ENCODE results near the gene NRXN3. TPM values are rescaled to one million over a fixed set of nuclear protein-coding genes. Genes with fewer than 3 reads are reported as not detected.

The NRXN3 gene
- total RNA-seq, 1 donor from 2014 or later: 35.6 TPM

GRCh38 chr14:79549515-79549914 is 1379.3 kb downstream of the NRXN3 start:
- DNase-seq: no peak

DNA sequence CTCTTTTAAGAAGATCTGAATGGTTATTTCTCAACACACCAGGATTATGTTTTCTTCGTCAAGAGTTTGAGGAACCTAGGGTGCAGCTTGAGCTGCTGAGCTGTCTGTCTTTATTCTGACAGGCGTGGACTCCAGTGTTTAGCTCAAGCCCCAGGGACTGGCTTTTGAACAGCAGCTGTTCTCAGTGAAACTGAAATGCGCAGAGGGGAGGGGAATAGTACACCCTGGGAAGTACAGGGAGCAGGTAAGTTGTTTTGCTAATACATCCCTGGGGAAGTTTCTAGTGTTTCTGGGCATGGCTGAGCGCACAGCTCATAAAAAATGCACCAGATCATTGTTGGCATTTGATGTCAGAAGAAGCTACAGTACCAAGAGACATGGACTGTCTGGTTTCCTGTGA is 1381.3 kb downstream of the NRXN3 start:
- no peak for DNase-seq

- no peak for DNase-seq
Measured at GRCh38 chr14:79552778-79553177, 1382.6 kb downstream of the NRXN3 start.

DNA sequence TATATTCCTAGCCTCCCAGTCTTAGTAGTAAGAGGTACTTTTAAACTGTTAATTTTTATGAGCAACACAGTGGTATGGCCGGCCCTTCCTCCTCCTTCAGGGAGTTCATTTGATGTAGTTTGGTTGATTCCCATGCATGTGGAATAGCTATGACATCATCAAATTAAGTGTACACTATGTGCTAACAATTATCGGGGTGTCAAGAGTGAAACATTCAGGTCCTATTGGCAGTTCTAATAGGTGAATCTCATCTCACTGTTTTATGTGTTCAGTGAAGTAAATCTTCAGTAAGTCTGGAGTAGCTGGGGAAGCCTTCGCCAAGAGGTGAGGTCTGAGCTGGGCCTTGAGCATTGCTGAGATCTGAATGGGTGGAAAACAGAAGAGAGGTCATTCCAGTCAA is 1384.6 kb downstream of the NRXN3 start:
- no peak for DNase-seq

GRCh38 chr14:79555429-79555828 is 1385.3 kb downstream of the NRXN3 start:
- no peak for DNase-seq

- DNase-seq: no peak
Measured at GRCh38 chr14:79557309-79557708, 1387.1 kb downstream of the NRXN3 start.

DNA sequence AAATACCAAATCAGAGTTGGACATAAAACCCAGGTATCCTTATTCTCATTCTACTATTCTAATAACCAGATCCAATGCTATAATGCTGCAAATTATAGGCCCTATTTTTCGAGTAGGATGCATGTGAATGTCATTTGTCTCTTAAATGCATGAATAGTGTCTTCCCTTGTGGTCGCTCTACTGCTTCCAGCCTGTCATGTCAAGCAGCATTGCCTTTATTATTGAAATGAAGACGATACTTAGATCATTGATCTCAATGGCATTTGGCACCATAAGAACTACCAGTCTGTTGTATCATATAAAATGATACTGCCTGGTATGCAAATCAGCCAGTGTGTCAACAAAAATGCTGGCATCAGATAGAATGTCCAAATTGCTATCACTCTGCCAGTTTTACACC is 1392.0 kb downstream of the NRXN3 start:
- DNase-seq: no peak

DNA sequence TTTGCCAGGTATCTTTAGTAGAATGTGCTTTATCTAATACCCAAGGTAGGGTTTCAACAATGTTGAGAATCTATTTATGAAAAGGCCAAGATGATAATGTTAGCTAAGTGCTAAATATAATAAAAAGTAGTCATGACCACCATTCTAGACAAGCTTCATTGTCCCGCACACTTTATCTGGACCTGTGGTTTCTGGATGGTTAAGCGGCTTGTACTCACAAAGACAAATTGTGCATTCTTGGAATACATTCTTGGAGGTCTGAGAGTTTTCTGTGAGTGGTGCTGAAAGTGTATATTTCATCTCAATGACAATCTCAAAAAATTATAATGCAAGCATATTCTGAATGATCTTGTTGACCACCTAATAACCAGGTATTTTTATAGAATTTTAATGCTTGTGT is 1394.2 kb downstream of the NRXN3 start:
- no peak for DNase-seq

DNA sequence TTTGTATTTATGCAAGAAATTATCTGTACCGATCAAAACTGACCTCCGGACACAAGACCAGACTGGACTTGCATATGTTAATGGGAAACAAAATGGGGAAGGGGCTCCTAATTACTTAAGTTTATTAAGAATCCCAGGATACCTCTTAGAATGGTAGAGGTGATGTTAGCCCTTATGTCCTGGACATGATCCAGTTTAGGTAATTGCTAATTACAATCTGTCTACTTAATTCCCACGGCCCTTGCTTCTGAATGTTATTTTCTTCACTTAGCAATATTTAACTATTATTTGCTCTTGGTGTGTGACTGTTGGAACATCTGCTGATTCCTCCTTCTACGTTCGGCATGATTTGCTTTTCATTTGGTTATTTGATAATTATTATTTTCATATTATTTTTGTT is 1397.1 kb downstream of the NRXN3 start:
- no peak for DNase-seq

DNA sequence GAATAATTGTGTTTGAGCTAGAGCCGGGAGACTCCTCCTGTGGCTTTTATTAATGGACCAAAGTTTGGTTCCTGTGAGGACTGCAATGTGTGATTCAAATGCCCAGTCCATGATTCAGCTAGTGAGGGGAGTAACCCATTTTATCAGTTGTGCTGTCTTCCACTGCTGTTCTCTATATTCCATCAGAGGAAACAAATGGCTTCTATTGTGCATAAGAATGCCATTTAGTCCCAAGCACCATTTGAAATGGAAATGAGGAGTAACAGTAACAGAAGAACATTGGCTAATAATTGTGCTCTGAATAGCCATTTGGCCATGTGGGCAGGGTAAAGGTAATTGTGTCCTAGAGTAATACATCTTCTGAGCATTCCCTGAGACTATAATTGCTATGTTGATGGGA is 1398.4 kb downstream of the NRXN3 start:
- DNase-seq: no peak

- no peak for DNase-seq
Measured at GRCh38 chr14:79569072-79569471, 1398.9 kb downstream of the NRXN3 start.

DNA sequence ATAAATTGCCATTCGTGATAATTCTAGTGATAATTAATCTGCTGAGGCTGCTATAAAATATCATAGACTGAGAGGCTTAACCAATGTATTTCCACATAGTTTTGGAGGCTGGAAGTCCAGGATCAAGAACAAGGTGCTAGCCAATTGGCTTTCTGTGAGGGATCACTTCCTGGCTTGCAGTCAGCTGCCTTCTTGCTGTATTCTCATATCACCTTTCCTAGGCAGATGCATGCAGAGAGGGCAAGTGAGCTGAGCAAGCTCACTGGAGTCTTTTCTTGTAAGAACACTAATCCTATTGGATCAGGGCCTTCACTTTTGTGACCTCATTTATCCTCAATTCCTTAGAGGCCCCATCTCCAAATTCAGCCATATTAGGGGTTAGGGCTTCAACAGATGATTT is 1400.5 kb downstream of the NRXN3 start:
- DNase-seq: no peak

DNA sequence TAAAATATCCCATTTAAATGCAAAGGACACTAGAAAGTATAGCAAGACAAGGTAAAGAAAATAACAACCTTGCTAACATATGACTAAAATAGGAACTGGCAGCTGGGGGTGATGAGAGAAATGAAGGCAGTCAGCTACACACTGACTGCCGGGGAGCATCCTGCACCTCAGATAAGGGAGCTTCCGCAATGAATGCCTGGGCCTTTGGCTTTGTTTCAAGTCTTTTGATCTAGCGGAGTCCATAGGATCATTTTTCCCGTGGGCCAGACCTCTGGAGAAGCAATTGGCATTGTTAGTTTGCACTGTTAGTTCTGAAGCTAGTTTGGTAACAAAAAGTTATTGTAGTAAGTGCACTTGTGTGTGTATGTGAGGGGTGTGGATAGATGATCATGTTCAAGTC is 1401.2 kb downstream of the NRXN3 start:
- no peak for DNase-seq

DNA sequence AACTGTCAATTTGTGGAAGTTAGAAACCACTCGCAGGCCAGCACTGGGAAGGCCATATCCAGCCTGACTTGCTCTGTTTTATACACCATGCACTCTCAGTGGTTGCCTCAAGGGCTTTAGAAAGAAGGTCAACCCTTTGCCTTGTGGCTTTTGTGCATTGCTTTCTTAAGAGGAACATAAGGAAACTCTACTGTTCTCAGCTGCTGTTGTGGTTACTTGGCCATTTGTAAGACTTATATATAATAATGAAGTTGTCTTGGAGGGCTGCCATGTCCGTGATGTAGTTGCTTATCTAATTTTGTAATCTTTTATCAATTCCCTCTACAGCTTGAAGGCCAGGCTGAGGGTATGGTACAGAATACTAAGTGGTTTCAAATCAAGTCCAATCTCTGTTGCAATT is 1403.3 kb downstream of the NRXN3 start:
- DNase-seq: no peak

- DNase-seq: no peak
Measured at GRCh38 chr14:79575032-79575431, 1404.9 kb downstream of the NRXN3 start.

DNA sequence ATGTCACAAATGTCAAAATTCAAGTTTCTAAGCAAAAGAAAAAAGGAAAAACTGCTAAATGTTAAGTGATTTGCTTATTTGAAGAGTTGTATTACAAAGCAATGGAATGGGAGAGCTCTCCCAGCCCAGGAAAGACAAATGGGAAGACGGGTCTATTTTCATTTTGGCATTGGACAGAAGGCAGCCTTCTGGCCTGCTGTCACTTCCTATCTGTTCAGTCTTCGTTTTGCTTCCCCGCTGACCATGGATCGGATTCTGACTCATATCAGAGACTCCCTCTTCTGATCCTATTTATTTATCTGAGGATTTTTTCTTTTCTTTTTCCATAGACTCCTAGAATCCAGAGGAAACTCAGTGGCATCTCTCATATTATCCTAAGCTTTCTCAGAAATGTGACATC is 1406.3 kb downstream of the NRXN3 start:
- DNase-seq: no peak

- DNase-seq: no peak
Measured at GRCh38 chr14:79578470-79578869, 1408.3 kb downstream of the NRXN3 start.

- no peak for DNase-seq
Measured at GRCh38 chr14:79580414-79580813, 1410.2 kb downstream of the NRXN3 start.

GRCh38 chr14:79580906-79581305 is 1410.7 kb downstream of the NRXN3 start:
- DNase-seq: no peak

- DNase-seq: no peak
Measured at GRCh38 chr14:79581912-79582576, 1411.9 kb downstream of the NRXN3 start.

DNA sequence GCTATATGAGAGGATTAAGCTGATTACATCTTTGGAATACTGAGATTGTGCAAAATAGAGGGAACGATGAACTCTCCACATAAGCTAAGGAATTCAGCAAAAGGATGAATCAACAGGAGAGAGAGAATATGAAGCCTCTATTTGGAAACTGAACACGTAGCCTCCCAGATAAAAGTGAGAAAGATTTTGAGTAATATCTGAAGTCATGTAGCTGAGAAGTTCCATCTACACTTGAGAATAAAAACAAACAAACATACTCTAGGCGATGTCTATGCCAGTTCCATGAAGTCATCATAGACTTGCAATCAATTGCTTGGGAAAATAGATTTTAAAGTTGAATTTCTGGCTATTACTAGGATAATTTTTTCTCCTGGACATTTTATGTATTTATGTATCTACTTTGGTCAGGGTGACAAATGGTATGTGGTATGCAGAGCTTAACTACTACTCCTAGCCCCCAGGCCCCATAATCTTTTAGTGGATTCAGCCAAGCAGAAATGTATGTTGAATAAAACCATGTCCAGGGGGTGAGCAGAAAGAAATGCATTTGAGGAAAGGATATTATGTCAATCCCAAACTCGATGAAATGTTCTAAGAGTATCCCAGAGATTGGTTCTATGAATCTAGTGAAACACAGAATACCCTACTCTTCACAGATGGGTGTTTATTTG is 1413.7 kb downstream of the NRXN3 start:
- DNase-seq: no peak

- DNase-seq: no peak
Measured at GRCh38 chr14:79584679-79585078, 1414.5 kb downstream of the NRXN3 start.

GRCh38 chr14:79585845-79586244 is 1415.7 kb downstream of the NRXN3 start:
- no peak for DNase-seq

DNA sequence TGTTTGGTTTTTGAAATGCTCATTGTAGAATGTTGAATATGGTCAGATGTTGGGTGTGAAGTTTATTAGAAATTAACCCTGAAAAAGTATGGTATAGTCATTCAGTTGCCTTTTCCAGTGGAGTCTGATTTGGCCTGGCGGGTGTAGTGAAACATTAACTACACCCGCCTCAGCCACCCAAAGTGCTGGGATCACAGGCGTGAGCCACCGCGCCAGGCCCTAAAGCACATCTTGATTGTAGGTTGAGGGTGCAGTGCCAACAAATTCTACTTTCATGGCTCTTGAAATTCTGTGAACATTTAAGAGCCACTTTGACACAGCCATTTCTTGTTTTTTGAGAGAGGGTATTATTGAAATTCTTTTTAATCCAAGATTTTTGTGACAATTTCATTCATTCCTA is 1416.2 kb downstream of the NRXN3 start:
- no peak for DNase-seq
